Caco-2 (cell line): ENCODE results near the gene TGM5. TPM values are rescaled to one million over a fixed set of nuclear protein-coding genes. Genes with fewer than 3 reads are reported as not detected.

Experiments
- BruUV-seq: library from RNA; stranded (reverse); fragments of 400-500 nt; replicated peaks from 2 replicates; lab custom pipeline; 2021; lab: Mats Ljungman, UMichigan
- CTCF ChIA-PET: fragments of 300-600 bp; sonication (Branson Sonifier 250); formaldehyde crosslinking; loops from one replicate; lab custom pipeline; 2022; ENCODE audit warnings: antibody characterized with exemption; lab: Charles Lee
- POLR2A ChIA-PET: fragments of 300-600 bp; sonication (Branson Sonifier 250); formaldehyde crosslinking; loops from one replicate; lab custom pipeline; 2022; ENCODE audit warnings: antibody characterized with exemption; lab: Charles Lee
- DNase-seq, 2 experiments: peaks; one replicate each; pipeline versions ENCODE4 v3.0.0 to v3.0.0-alpha.2; 2020 to 2022
- H3K27me3 ChIP-seq: replicated peaks from 2 replicates; pipeline ENCODE4 v1.6.0; 2011; ENCODE audit warnings: low read length; ENCODE audit not compliant: control insufficient read depth, insufficient read depth
- H3K36me3 ChIP-seq: 2 replicates; pipeline ENCODE4 v1.5.1; 2011; ENCODE audit warnings: low read length; ENCODE audit not compliant: control insufficient read depth, insufficient read depth
- H3K4me1 ChIP-seq: fragments of 250-450 bp; sonication (Bioruptor Pico); 2 replicates; pipeline ENCODE4 v1.5.1; 2020; ENCODE audit warnings: mild to moderate bottlenecking
- H3K4me3 ChIP-seq: 2 replicates; pipeline ENCODE4 v1.5.1; 2011; ENCODE audit warnings: low read depth, mild to moderate bottlenecking, control low read depth, low read length
- H3K9me3 ChIP-seq: fragments of 250-450 bp; sonication (Bioruptor Pico); 2 replicates; pipeline ENCODE4 v1.5.1; 2020; ENCODE audit warnings: mild to moderate bottlenecking, moderate library complexity
- H3K27ac Mint-ChIP-seq: one replicate; pipeline ENCODE4 v1.8.0; 2022; ENCODE audit warnings: mixed read lengths; ENCODE audit not compliant: unreplicated experiment
- H3K27me3 Mint-ChIP-seq: one replicate; pipeline ENCODE4 v1.8.0; 2022; ENCODE audit warnings: mixed read lengths; ENCODE audit not compliant: insufficient read depth, unreplicated experiment
- H3K36me3 Mint-ChIP-seq: one replicate; pipeline ENCODE4 v1.8.0; 2022; ENCODE audit warnings: mild to moderate bottlenecking, mixed read lengths; ENCODE audit not compliant: insufficient read depth, unreplicated experiment
- H3K4me1 Mint-ChIP-seq: one replicate; pipeline ENCODE4 v1.8.0; 2022; ENCODE audit warnings: low read depth, mixed read lengths; ENCODE audit not compliant: unreplicated experiment
- H3K4me3 Mint-ChIP-seq: one replicate; pipeline ENCODE4 v1.8.0; 2022; ENCODE audit warnings: mild to moderate bottlenecking, moderate library complexity, mixed read lengths; ENCODE audit not compliant: unreplicated experiment
- H3K9me3 Mint-ChIP-seq: one replicate; pipeline ENCODE4 v1.8.0; 2022; ENCODE audit warnings: mixed read lengths; ENCODE audit not compliant: unreplicated experiment
- intact Hi-C: fragments of 100-400 bp; cut with micrococcal nuclease; formaldehyde crosslinking; loops from one replicate; pipeline ENCODE4 v1.10.0; 2022; ENCODE audit not compliant: unreplicated experiment
- total RNA-seq: library from RNA; stranded (reverse); gene quantifications from 2 replicates; pipeline ENCODE4 v1.2.3, GENCODE V29; 2022
- TF ChIP-seq, protein P1 (sequence below), 2 experiments: fragments of 200-600 bp in 1 of 2; IDR thresholded peaks; 1 replicate in 1 of 2; 2 replicates in 1 of 2; pipeline versions ENCODE4 v1.5.1 to v1.8.0; 2011 to 2022; ENCODE audit warnings: antibody characterized with exemption in 1 of 2, control low read depth in 1 of 2, inconsistent platforms in 1 of 2, low read depth in 1 of 2, low read length in 1 of 2, mild to moderate bottlenecking in 1 of 2, moderate library complexity in 1 of 2; ENCODE audit not compliant: insufficient read depth in 1 of 2, severe bottlenecking in 1 of 2, unreplicated experiment in 1 of 2

The TGM5 gene
- total RNA-seq, 1 experiment from 2014 or later: not detected

DNA sequence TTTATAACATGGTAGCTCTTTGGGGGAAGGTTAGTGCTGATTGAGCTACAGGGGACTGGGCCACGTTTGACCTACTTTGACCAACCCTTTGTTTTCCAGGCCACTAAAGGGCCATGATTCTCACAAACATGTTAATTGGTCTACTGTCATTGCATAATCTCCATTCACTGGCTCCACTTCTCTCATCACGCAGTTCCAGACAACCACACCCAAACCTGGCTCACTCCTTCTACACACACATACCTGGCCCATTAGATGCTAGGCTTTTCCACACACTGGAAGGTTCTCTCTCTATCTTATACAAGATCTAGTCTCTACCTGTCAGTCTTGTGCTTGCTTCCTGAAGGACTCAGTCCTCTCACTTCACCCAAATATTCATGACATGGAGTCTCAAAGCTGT, 15.9 kb downstream of the TGM5 start:
- no peaks in the 10 kb centered on the region for H3K9me3 Mint-ChIP-seq
- Histone ChIP-seq H3K36me3 (no peaks in the 10 kb centered on the region), H3K27me3 (no peaks in the 10 kb centered on the region), H3K4me1 (no peaks in the 10 kb centered on the region), H3K4me3 (no peak overlapping the region), H3K9me3 (no peaks in the 10 kb centered on the region)
- H3K27ac Mint-ChIP-seq: no peak overlapping the region
- CTCF ChIA-PET: interaction anchor here (0.8 kb wide), 1 partner anchor 35 kb away, joined by 4 read pairs; no protein-coding TSS in a partner anchor
- intact Hi-C loops: no loop called here
- no peak for DNase-seq
- no peaks in the 10 kb centered on the region for H3K36me3 Mint-ChIP-seq
- H3K4me3 Mint-ChIP-seq: no peak overlapping the region
- no TSS peak for BruUV-seq
- H3K4me1 Mint-ChIP-seq: no peaks in the 10 kb centered on the region
- POLR2A ChIA-PET: no interaction called here
- TF ChIP-seq, protein P1, sequence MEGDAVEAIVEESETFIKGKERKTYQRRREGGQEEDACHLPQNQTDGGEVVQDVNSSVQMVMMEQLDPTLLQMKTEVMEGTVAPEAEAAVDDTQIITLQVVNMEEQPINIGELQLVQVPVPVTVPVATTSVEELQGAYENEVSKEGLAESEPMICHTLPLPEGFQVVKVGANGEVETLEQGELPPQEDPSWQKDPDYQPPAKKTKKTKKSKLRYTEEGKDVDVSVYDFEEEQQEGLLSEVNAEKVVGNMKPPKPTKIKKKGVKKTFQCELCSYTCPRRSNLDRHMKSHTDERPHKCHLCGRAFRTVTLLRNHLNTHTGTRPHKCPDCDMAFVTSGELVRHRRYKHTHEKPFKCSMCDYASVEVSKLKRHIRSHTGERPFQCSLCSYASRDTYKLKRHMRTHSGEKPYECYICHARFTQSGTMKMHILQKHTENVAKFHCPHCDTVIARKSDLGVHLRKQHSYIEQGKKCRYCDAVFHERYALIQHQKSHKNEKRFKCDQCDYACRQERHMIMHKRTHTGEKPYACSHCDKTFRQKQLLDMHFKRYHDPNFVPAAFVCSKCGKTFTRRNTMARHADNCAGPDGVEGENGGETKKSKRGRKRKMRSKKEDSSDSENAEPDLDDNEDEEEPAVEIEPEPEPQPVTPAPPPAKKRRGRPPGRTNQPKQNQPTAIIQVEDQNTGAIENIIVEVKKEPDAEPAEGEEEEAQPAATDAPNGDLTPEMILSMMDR (IDR thresholded peaks at IDR 0.05; ENCODE audit: insufficient read depth in 1 of 2, low read depth in 1 of 2, low read length in 1 of 2, severe bottlenecking in 1 of 2, unreplicated experiment in 1 of 2): no peak
- H3K27me3 Mint-ChIP-seq: peaks cover 15% of the 10 kb centered on the region

DNA sequence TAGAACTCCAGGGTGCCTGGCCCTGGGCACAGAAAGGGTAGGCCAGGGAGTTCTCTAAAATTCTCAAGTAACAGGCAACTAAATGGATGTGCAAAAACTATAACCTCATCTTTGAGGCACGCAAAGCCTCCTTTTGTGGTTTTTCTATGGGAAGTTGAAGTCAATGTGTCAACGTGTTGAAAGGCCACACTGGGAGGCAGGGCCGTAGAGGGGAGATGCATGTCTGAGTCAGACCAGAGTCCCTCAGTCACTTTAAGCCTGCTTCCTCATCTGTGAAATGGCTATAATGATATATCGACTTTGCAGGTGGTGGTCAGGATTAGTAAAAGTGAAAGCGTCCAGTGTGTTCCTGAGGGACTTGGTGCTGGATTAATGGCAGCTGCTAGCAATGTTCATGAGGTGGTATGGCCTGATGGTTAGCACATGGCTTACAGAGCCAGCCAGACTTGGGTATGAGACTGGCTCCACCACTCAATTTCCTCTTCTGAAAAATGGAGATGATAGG, 17.0 kb downstream of the TGM5 start:
- H3K4me3 Mint-ChIP-seq: no peak overlapping the region
- no peaks in the 10 kb centered on the region for H3K9me3 ChIP-seq
- no peaks in the 10 kb centered on the region for H3K27me3 ChIP-seq
- no peak overlapping the region for H3K27ac Mint-ChIP-seq
- peaks cover 14% of the 10 kb centered on the region for H3K27me3 Mint-ChIP-seq
- POLR2A ChIA-PET: no interaction called here
- intact Hi-C loops: no loop called here
- no peaks in the 10 kb centered on the region for H3K36me3 ChIP-seq
- no TSS peak for BruUV-seq
- CTCF ChIA-PET: no interaction called here
- DNase-seq: no peak
- TF ChIP-seq, protein P1 (IDR thresholded peaks at IDR 0.05; ENCODE audit: insufficient read depth in 1 of 2, low read depth in 1 of 2, low read length in 1 of 2, severe bottlenecking in 1 of 2, unreplicated experiment in 1 of 2): no peak
- H3K4me1 ChIP-seq: no peaks in the 10 kb centered on the region
- no peaks in the 10 kb centered on the region for H3K4me1 Mint-ChIP-seq
- no peak overlapping the region for H3K4me3 ChIP-seq
- no peaks in the 10 kb centered on the region for H3K36me3 Mint-ChIP-seq
- H3K9me3 Mint-ChIP-seq: no peaks in the 10 kb centered on the region

DNA sequence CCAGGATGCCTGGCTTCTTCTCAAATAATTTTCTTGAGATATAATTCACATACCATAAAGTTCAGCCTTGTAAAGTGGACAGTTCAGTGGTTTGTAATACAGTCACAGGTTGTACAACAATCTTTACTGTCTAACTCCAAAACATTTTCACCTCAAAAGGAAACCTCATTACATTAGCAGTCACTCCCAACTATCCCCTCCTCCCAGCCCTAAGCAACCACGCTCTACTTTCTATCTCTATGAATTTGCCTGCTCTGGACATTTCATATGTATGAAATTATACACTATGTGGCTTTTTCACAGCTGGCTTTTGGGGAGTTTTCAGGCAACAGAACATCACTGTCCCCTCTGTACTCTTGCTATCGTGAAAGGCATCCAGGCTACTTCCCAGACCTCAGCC, 17.5 kb downstream of the TGM5 start:
- no peak overlapping the region for H3K27ac Mint-ChIP-seq
- no peaks in the 10 kb centered on the region for H3K4me1 ChIP-seq
- H3K4me3 ChIP-seq: no peak overlapping the region
- H3K27me3 ChIP-seq: no peaks in the 10 kb centered on the region
- no peak overlapping the region for H3K4me3 Mint-ChIP-seq
- no peak for DNase-seq
- H3K4me1 Mint-ChIP-seq: no peaks in the 10 kb centered on the region
- no peaks in the 10 kb centered on the region for H3K9me3 ChIP-seq
- intact Hi-C loops: no loop called here
- CTCF ChIA-PET: no interaction called here
- H3K36me3 Mint-ChIP-seq: no peaks in the 10 kb centered on the region
- no TSS peak for BruUV-seq
- H3K9me3 Mint-ChIP-seq: no peaks in the 10 kb centered on the region
- H3K27me3 Mint-ChIP-seq: peaks cover 11% of the 10 kb centered on the region
- no peaks in the 10 kb centered on the region for H3K36me3 ChIP-seq
- TF ChIP-seq, protein P1 (IDR thresholded peaks at IDR 0.05; ENCODE audit: insufficient read depth in 1 of 2, low read depth in 1 of 2, low read length in 1 of 2, severe bottlenecking in 1 of 2, unreplicated experiment in 1 of 2): no peak
- POLR2A ChIA-PET: no interaction called here
